ENCODE measurements around the gene CCSER1.
"Not testable (repeated sequence)": the region's sequence is repeated elsewhere in the genome, so short reads cannot be mapped to it uniquely, and the experiment has no call there.

Gene CCSER1

GRCh38 chr4:90441770-90442169, 314.6 kb downstream of the CCSER1 start:
- DNase-seq (ENCODE audit: low read depth in 2 of 3, low spot score in 2 of 3) = no peak

GRCh38 chr4:90442619-90443018, 315.4 kb downstream of the CCSER1 start:
- DNase-seq (ENCODE audit: low read depth in 2 of 3, low spot score in 2 of 3) = no peak

- DNase-seq (ENCODE audit: low read depth in 2 of 3, low spot score in 2 of 3) = no peak
Observed at GRCh38 chr4:90443231-90443630, 316.0 kb downstream of the CCSER1 start.

- no peak for DNase-seq (ENCODE audit: low read depth in 2 of 3, low spot score in 2 of 3)
Observed at GRCh38 chr4:90444904-90445303, 317.7 kb downstream of the CCSER1 start.

GRCh38 chr4:90445380-90445779, 318.2 kb downstream of the CCSER1 start:
- DNase-seq (ENCODE audit: low read depth in 2 of 3, low spot score in 2 of 3) = no peak

- DNase-seq (ENCODE audit: low read depth in 2 of 3, low spot score in 2 of 3) = no peak
Observed at GRCh38 chr4:90449626-90450025, 322.4 kb downstream of the CCSER1 start.

GRCh38 chr4:90456891-90457290, 329.7 kb downstream of the CCSER1 start:
- DNase-seq (ENCODE audit: low read depth in 2 of 3, low spot score in 2 of 3) = no peak

- DNase-seq (ENCODE audit: low read depth in 2 of 3, low spot score in 2 of 3) = no peak
Observed at GRCh38 chr4:90457817-90458216, 330.6 kb downstream of the CCSER1 start.

- no peak for DNase-seq (ENCODE audit: low read depth in 2 of 3, low spot score in 2 of 3)
Observed at GRCh38 chr4:90458576-90458975, 331.4 kb downstream of the CCSER1 start.

GRCh38 chr4:90474484-90474883, 347.3 kb downstream of the CCSER1 start:
- no peak for DNase-seq (ENCODE audit: low read depth in 2 of 3, low spot score in 2 of 3)

- DNase-seq (ENCODE audit: low read depth in 2 of 3, low spot score in 2 of 3) = no peak
Observed at GRCh38 chr4:90476019-90476418, 348.8 kb downstream of the CCSER1 start.

GRCh38 chr4:90476586-90476985, 349.4 kb downstream of the CCSER1 start:
- DNase-seq (ENCODE audit: low read depth in 2 of 3, low spot score in 2 of 3) = no peak

GRCh38 chr4:90484894-90485293, 357.7 kb downstream of the CCSER1 start:
- not testable (repeated sequence) for DNase-seq (ENCODE audit: low read depth in 2 of 3, low spot score in 2 of 3)

- no peak for DNase-seq (ENCODE audit: low read depth in 2 of 3, low spot score in 2 of 3)
Observed at GRCh38 chr4:90486346-90486745, 359.2 kb downstream of the CCSER1 start.

GRCh38 chr4:90495211-90495610, 368.0 kb downstream of the CCSER1 start:
- no peak for DNase-seq (ENCODE audit: low read depth in 2 of 3, low spot score in 2 of 3)

GRCh38 chr4:90495936-90496335, 368.7 kb downstream of the CCSER1 start:
- no peak for DNase-seq (ENCODE audit: low read depth in 2 of 3, low spot score in 2 of 3)

GRCh38 chr4:90498175-90498574, 371.0 kb downstream of the CCSER1 start:
- DNase-seq (ENCODE audit: low read depth in 2 of 3, low spot score in 2 of 3) = no peak

GRCh38 chr4:90503677-90504076, 376.5 kb downstream of the CCSER1 start:
- DNase-seq (ENCODE audit: low read depth in 2 of 3, low spot score in 2 of 3) = no peak

GRCh38 chr4:90515191-90515590, 388.0 kb downstream of the CCSER1 start:
- no peak for DNase-seq (ENCODE audit: low read depth in 2 of 3, low spot score in 2 of 3)

GRCh38 chr4:90528551-90528950, 401.4 kb downstream of the CCSER1 start:
- no peak for DNase-seq (ENCODE audit: low read depth in 2 of 3, low spot score in 2 of 3)

- DNase-seq (ENCODE audit: low read depth in 2 of 3, low spot score in 2 of 3) = no peak
Observed at GRCh38 chr4:90536408-90536807, 409.2 kb downstream of the CCSER1 start.

GRCh38 chr4:90537491-90537890, 410.3 kb downstream of the CCSER1 start:
- DNase-seq (ENCODE audit: low read depth in 2 of 3, low spot score in 2 of 3) = no peak

- DNase-seq (ENCODE audit: low read depth in 2 of 3, low spot score in 2 of 3) = no peak
Observed at GRCh38 chr4:90540536-90540935, 413.3 kb downstream of the CCSER1 start.

- DNase-seq (ENCODE audit: low read depth in 2 of 3, low spot score in 2 of 3) = no peak
Observed at GRCh38 chr4:90542216-90542615, 415.0 kb downstream of the CCSER1 start.
